ENCODE measurements around the gene MMD2.

GRCh38 chr7:4861227-4861626, 97.8 kb downstream of the MMD2 start:
- TF ChIP-seq CTCF (conservative IDR thresholded peaks at IDR 0.05) (no peak), ZFX (IDR thresholded peaks at IDR 0.05) (no peak)
